Measurements from ENCODE around the gene CUBN.

- TF ChIP-seq EZH2phosphoT487 (IDR thresholded peaks at IDR 0.05; ENCODE audit: insufficient read depth, low read depth) (no peak), EZH2 (IDR thresholded peaks at IDR 0.05; ENCODE audit: insufficient read depth, poor library complexity, severe bottlenecking) (no peak)
These were observed 37.1 kb upstream of the CUBN start for GRCh38 chr10:17166699-17167098.
